ENCODE measurements around the gene KCNS3. TPM values are rescaled to one million over a fixed set of nuclear protein-coding genes. Genes with fewer than 3 reads are reported as not detected.

The KCNS3 gene, protein sequence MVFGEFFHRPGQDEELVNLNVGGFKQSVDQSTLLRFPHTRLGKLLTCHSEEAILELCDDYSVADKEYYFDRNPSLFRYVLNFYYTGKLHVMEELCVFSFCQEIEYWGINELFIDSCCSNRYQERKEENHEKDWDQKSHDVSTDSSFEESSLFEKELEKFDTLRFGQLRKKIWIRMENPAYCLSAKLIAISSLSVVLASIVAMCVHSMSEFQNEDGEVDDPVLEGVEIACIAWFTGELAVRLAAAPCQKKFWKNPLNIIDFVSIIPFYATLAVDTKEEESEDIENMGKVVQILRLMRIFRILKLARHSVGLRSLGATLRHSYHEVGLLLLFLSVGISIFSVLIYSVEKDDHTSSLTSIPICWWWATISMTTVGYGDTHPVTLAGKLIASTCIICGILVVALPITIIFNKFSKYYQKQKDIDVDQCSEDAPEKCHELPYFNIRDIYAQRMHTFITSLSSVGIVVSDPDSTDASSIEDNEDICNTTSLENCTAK
- total RNA-seq = not detected

DNA sequence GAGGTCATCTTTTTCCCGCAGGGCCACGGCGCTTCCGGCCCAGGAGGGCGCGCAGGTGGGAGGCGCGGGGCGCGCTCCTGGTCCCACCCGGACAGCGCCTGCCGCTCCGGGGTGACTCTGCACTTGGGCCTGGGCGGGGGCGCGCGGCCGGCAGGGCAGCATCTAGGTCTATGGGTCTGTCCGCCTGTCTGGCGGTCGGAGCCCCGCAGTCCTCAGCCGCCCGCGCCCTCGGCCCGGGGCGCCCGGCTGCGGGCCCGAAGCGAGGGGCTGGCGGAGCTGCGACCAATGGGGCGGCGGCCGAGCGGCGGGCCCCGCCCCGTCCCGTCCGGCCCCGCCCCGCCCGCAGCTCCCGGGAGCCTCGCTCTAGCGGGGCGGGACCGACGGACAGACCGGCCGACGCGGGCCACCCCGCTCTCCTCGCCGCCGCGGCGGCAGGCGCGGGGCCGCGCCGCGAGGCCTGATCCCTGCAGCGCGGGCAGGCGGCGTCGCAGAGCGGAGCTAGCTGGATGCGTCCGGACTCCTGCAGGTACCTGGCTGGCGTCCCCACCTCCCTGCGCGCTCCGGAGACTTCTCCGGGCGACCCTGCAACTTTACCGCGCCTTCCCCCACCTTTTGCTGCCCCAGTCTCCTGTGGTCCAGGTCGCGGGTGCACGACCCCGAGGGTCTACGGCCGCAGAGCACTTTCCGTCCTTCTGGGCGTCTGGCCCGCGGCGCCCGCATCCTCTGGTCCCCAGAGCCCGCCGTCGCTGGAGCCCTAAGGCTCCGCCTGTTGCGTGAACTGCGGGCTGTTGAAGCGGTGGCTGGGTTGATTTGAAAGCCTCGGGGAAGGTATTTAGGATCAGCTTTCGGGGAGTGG is at the start of gene KCNS3:
KCNS3 (plus strand) TSS at position 387 of the 856 bp plus-strand sequence. CDS start 52,342 bp downstream, outside the sequence.
- peak within 1 kb of the TSS; percentile 62 for H3K4me3 Mint-ChIP-seq
- ATAC-seq (replicated peaks) = peak; percentile 79

DNA sequence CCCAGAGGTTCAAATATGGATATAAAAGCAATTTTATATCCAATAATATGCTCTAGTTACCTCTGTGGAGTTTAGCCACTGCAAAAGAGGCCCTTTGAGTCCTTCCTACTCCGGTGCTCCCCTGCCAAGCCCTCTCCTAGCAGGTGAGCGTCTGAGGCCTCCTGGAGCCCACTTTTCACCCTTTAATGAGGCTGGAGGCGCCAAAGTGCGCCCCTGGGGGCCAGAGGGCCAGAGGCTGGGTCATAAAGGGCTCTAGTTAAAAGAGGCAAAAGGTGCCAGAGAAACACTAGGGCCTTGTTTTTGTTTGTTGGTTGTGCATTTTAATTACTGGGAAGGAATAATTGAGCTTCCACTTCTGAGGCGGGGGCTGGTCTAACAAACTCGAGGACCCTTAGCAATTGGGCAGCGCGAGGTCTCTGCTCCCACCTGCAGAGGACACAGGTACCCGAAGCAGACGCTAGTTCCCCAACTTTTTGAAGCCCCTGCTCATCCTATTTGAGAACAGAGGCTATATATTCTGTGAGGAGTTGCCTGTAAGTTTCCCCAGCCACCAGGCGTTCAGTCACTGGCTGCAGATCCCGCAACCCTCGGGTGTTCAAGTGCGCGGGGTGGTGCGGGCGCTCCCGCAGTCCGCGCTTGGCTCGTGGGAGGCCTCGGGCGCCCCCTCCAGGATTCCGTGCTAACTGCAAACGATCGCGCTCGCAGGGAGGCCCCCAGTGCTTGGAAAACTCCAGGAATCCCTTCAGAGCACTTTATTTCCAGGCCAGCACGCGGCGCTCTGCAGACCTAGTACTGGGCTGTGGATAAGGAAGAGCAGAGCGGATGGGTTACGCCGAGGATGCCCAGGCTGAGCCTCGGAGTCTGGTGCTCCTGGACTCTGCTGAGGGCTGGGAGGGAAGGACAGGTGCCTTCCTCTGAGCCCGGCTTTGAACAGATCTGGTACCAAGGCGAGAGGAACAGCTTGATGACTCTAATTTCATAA is 48.1 kb upstream of the KCNS3 start:
- H3K36me3 Mint-ChIP-seq (ENCODE audit: low read depth) = no peaks in the 10 kb centered on the region
- H3K4me1 Mint-ChIP-seq = no peaks in the 10 kb centered on the region
- peak; percentile 58 for ATAC-seq (replicated peaks)
- H3K27ac Mint-ChIP-seq = no peak overlapping the region
- peaks cover 40% of the 10 kb centered on the region for H3K27me3 Mint-ChIP-seq
- H3K4me3 Mint-ChIP-seq = no peak overlapping the region
- H3K9me3 Mint-ChIP-seq = no peaks in the 10 kb centered on the region

More for the DNA sequence above, at the start of gene KCNS3:
- H3K9me3 Mint-ChIP-seq = peaks cover 2% of the 10 kb centered on the region
- no peaks in the 10 kb centered on the region for H3K4me1 Mint-ChIP-seq
- no peak within 1 kb of the TSS for H3K27ac Mint-ChIP-seq
- H3K36me3 Mint-ChIP-seq (ENCODE audit: low read depth) = no peaks in the 10 kb centered on the region
- H3K27me3 Mint-ChIP-seq = peaks cover 57% of the 10 kb centered on the region

DNA sequence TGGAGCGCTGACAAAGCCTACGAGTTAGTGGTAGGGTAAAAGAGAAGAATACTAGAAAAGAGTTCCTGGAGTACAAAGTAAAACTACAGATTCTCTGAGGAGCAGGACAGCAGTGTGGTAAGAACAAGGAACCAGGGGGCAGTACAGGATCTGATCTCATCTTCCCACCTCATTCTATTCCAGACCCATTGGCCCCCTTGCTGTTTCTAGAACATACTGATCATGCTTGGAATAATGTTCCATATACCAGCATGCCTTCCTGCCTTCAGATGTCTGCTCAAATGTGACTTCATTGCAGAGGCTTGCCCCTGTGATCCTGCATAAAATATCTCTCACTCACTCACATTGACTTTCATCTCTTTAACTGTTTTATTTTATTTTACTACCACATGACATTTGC is 43.0 kb upstream of the KCNS3 start:
- no peaks in the 10 kb centered on the region for H3K4me1 Mint-ChIP-seq
- no peak overlapping the region for H3K27ac Mint-ChIP-seq
- no peak overlapping the region for H3K4me3 Mint-ChIP-seq
- H3K36me3 Mint-ChIP-seq (ENCODE audit: low read depth) = no peaks in the 10 kb centered on the region
- no peak for ATAC-seq (replicated peaks)
- H3K27me3 Mint-ChIP-seq = peaks cover 24% of the 10 kb centered on the region
- no peaks in the 10 kb centered on the region for H3K9me3 Mint-ChIP-seq

DNA sequence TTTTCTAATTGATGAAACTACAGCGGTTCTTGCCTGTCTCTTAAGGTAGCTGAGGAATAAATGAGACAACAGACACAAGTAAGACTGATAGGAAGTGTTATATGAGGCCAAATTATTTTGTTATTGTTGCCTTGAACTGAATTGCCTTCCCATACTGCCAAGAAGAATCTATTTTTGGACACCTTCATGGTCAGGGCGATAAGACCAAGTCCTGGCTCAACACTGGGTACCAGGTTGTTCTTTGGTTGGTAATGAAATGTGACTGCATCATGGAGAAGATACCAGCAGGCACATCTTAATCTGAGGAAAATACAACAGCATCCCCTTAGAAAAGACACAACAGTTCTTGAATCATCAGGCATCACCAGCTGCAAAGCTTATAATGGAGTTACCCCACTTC is 38.5 kb upstream of the KCNS3 start:
- no peaks in the 10 kb centered on the region for H3K9me3 Mint-ChIP-seq
- no peak for ATAC-seq (replicated peaks)
- H3K27ac Mint-ChIP-seq = no peak overlapping the region
- no peak overlapping the region for H3K4me3 Mint-ChIP-seq
- no peaks in the 10 kb centered on the region for H3K36me3 Mint-ChIP-seq (ENCODE audit: low read depth)
- H3K27me3 Mint-ChIP-seq = peaks cover 7% of the 10 kb centered on the region
- no peaks in the 10 kb centered on the region for H3K4me1 Mint-ChIP-seq

DNA sequence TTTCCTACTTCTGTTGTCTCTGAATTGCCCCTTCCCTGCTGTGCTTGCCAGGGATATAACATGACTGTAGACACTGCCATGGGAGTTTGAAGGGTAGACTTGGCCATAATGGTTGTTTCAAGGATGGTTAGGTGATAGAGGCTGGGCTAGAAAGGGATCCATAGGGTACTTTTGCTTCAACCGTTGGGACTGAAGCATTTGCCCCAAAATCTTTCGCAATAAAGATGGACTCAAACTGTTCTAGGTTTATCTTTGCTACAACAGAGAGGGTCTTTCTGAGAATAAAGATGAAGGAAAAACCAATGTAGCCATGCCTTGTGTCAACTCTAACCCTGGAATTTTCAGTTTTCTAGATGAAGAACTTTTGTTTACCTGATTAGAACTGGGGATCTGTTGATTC is 35.0 kb upstream of the KCNS3 start:
- ATAC-seq (replicated peaks) = no peak
- peaks cover 9% of the 10 kb centered on the region for H3K27me3 Mint-ChIP-seq
- H3K36me3 Mint-ChIP-seq (ENCODE audit: low read depth) = no peaks in the 10 kb centered on the region
- no peaks in the 10 kb centered on the region for H3K9me3 Mint-ChIP-seq
- no peak overlapping the region for H3K27ac Mint-ChIP-seq
- H3K4me1 Mint-ChIP-seq = no peaks in the 10 kb centered on the region
- no peak overlapping the region for H3K4me3 Mint-ChIP-seq

DNA sequence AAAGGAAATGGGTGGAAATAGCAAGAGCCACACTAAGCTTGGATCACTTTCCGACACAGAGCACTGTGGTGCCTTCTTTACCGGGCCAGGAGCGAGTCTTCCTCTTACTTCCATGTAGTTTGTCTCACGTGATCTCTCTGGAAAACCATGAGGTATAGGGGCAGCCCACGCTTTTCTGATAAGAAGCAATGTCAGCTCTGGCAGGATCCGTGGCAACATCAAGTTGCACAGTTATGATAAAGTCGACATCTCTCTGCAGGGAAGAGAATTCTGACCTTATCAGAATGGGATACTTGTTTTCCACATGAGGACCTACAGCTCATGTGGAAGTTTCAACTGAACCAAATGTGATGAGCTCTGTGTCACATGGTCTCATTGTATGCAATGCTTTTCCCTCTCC is 32.7 kb upstream of the KCNS3 start:
- Mint-ChIP-seq H3K36me3 (ENCODE audit: low read depth) (no peaks in the 10 kb centered on the region), H3K4me3 (no peak overlapping the region), H3K27me3 (peaks cover 10% of the 10 kb centered on the region), H3K9me3 (no peaks in the 10 kb centered on the region), H3K27ac (no peak overlapping the region), H3K4me1 (no peaks in the 10 kb centered on the region)
- ATAC-seq (replicated peaks) = no peak

DNA sequence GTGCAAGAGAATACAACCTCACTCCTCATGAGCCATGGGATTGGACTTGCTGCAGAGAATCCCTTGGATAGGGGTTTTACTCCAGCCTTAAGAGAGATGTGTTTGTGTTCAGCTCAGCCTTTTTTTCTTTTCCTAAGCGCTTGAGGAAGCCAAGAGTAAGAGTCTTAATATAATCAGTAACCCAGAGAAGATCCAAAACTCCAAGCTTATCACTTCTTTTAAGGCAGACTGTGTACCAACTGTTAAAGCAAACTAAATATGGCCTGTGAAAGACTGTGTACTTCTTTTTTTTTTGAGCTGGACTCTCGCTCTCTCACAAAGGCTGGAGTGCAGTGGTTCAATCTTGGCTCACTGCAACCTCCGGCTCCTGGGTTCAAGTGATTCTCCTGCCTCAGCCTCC is 31.8 kb upstream of the KCNS3 start:
- H3K4me3 Mint-ChIP-seq = no peak overlapping the region
- ATAC-seq (replicated peaks) = no peak
- no peak overlapping the region for H3K27ac Mint-ChIP-seq
- H3K9me3 Mint-ChIP-seq = no peaks in the 10 kb centered on the region
- peaks cover 10% of the 10 kb centered on the region for H3K27me3 Mint-ChIP-seq
- H3K4me1 Mint-ChIP-seq = no peaks in the 10 kb centered on the region
- no peaks in the 10 kb centered on the region for H3K36me3 Mint-ChIP-seq (ENCODE audit: low read depth)

DNA sequence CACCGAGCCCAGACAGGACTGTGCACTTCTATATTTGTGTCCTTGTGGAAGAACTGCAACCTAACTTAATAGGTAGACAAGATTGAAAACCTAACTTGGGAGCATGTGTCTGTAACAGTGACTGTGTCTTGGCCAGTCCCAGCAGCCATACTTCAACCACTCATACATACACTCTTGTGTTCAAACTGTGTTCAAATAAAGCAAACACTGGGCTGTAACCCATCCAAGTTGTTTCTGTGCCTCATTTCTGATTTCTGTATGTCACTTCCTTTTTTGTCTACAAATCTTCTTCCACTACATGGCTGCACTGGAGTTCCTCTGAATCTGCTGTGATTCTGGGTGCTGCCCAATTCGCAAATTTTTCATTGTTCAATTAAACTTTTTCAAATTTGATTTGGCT is 31.2 kb upstream of the KCNS3 start:
- Mint-ChIP-seq H3K4me1 (no peaks in the 10 kb centered on the region), H3K4me3 (no peak overlapping the region), H3K27me3 (peaks cover 10% of the 10 kb centered on the region), H3K36me3 (ENCODE audit: low read depth) (no peaks in the 10 kb centered on the region), H3K9me3 (no peaks in the 10 kb centered on the region), H3K27ac (no peak overlapping the region)
- ATAC-seq (replicated peaks) = no peak

DNA sequence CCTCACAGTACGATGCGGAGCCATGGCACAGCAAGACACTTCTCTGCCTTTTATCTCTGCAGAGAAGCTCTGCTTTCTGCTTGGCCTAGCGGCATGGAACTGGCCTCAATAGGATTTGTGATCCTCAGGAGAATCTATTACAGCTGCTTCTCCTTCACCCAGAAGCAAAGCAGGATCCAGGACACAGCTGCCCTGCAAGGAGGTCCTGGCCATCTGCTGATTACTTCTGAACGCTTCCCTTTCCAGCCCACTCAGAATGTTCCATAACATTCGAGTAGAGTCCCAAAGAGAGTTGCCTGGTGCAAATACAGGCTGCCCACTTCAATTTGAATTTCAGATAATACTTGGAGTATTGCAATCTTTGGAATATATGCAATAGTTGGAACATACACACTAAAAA is 29.2 kb upstream of the KCNS3 start:
- no peaks in the 10 kb centered on the region for H3K36me3 Mint-ChIP-seq (ENCODE audit: low read depth)
- no peaks in the 10 kb centered on the region for H3K9me3 Mint-ChIP-seq
- H3K27ac Mint-ChIP-seq = no peak overlapping the region
- H3K4me1 Mint-ChIP-seq = no peaks in the 10 kb centered on the region
- ATAC-seq (replicated peaks) = no peak
- no peak overlapping the region for H3K4me3 Mint-ChIP-seq
- H3K27me3 Mint-ChIP-seq = peaks cover 16% of the 10 kb centered on the region

DNA sequence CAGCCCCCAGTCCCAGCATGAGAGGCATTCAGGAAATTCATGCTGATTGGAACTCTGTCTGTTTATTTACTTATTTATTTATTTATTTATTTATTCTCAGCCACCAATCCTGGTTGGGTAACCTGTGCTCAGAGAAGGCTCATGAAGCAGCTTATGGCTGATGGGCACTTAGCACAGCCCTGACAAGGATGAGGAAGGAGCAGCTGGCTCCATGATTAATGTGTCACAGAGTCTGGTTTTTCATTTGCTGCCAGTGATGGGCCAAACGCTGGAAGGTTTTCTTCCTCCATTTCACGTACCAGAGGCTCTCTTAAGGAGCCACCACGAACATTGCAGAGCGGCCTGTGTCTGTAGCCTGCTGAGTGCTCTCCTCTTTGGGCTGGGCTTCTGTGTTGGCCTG is 28.3 kb upstream of the KCNS3 start:
- no peak for ATAC-seq (replicated peaks)
- H3K4me1 Mint-ChIP-seq = no peaks in the 10 kb centered on the region
- H3K27me3 Mint-ChIP-seq = peaks cover 21% of the 10 kb centered on the region
- no peak overlapping the region for H3K4me3 Mint-ChIP-seq
- no peaks in the 10 kb centered on the region for H3K36me3 Mint-ChIP-seq (ENCODE audit: low read depth)
- no peak overlapping the region for H3K27ac Mint-ChIP-seq
- H3K9me3 Mint-ChIP-seq = no peaks in the 10 kb centered on the region

DNA sequence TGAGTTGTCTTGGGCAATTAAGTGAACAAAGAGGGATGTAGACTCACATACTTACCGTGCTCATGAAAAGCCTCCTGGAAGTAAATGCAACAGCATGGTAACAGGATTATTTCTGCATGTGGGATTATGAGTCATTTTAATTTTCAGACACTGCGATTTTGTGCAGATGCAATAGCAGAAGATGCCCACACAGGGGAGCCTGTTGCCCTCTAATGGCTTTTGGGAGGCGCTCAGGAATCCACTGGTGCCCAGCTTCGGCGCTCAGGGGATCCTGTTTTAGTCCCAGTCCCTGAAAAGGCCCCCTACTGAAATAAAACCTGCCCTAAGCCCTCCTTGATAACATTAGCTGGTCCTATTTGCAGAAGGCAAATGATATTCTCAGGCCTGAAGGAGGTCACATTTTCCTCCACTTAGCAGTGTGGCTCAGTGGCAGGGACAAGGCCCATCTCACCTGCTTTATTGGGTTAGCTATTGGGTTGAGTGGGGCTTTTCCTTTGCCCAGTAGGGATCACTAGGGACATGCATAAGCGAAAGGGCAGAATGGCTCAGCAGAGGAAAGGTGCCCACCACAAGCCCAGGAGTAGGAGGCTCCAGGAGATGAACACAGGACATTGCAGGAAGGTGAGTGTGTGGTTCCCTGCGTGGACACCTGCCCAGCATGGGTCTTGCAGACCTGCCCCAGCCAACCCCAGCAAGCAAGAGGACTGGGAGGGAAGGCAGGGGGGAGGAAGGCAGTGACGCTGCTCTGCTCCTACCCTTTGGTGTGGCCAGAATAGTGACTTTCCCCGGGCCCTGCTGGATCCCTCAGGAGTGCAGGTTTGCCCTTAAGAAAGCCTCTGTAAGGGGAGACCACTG is 26.5 kb upstream of the KCNS3 start:
- no peaks in the 10 kb centered on the region for H3K36me3 Mint-ChIP-seq (ENCODE audit: low read depth)
- H3K4me1 Mint-ChIP-seq = no peaks in the 10 kb centered on the region
- peaks cover 19% of the 10 kb centered on the region for H3K27me3 Mint-ChIP-seq
- ATAC-seq (replicated peaks) = peak; percentile 29
- no peak overlapping the region for H3K4me3 Mint-ChIP-seq
- H3K9me3 Mint-ChIP-seq = no peaks in the 10 kb centered on the region
- no peak overlapping the region for H3K27ac Mint-ChIP-seq

DNA sequence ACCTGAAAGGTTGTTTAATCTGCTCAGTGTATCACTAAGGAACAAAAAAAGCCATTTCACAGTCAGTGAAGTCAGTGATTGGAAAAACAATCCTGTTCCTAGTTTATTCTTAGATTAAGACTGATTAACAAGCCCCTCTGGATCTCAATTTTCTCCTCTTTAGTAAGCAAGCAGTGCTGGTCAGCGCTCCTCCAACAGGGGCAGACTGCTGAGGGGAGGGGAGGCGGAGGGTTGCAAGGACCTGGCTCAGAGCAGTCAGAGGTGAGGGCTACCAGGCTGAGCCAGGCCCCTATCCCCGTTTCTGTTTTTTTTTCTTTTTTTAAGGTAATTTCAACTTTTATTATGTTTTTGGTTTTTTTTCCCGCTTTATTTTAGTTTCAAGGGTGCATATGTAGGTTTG is 24.7 kb upstream of the KCNS3 start:
- no peak overlapping the region for H3K4me3 Mint-ChIP-seq
- H3K4me1 Mint-ChIP-seq = no peaks in the 10 kb centered on the region
- ATAC-seq (replicated peaks) = no peak
- no peaks in the 10 kb centered on the region for H3K36me3 Mint-ChIP-seq (ENCODE audit: low read depth)
- no peaks in the 10 kb centered on the region for H3K9me3 Mint-ChIP-seq
- peaks cover 28% of the 10 kb centered on the region for H3K27me3 Mint-ChIP-seq
- H3K27ac Mint-ChIP-seq = no peak overlapping the region

DNA sequence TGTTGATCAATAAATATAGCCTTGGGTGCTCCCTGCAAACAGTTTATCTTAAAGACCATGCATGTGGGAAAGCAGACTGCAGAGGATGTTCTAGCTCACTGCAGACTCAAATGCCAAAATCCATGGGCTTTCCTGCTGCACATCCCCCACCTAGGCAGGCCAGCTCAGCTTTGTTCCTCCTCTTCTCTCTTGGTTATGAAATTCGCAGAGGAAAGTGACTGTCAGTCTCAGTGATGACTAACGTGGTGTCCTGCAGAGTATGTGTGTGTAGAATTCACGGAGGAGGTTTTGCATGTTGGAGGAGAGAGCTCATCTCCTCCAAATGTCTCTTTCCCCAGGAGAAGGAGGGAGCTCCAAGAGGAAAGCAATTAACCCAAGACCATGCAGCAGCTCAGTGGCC is 21.4 kb upstream of the KCNS3 start:
- no peaks in the 10 kb centered on the region for H3K36me3 Mint-ChIP-seq (ENCODE audit: low read depth)
- no peak overlapping the region for H3K27ac Mint-ChIP-seq
- H3K4me3 Mint-ChIP-seq = no peak overlapping the region
- H3K9me3 Mint-ChIP-seq = no peaks in the 10 kb centered on the region
- no peaks in the 10 kb centered on the region for H3K4me1 Mint-ChIP-seq
- no peak for ATAC-seq (replicated peaks)
- H3K27me3 Mint-ChIP-seq = peaks cover 44% of the 10 kb centered on the region

Data from activated T-helper 17 cell treated with anti-CD3 and anti-CD28 coated beads, Interleukin-2, amount 50 U/mL, for 72 hours (primary cell).